ENCODE results near the gene ZDHHC4. TPM values are rescaled to one million over a fixed set of nuclear protein-coding genes. Genes with fewer than 3 reads are reported as not detected.

ZDHHC4 gene
- total and polyA plus RNA-seq, 2 of the 8 experiments (the other 6 are each of a cell fraction or from before 2014, with no cell fraction given), result 50.2 to 171 TPM

DNA sequence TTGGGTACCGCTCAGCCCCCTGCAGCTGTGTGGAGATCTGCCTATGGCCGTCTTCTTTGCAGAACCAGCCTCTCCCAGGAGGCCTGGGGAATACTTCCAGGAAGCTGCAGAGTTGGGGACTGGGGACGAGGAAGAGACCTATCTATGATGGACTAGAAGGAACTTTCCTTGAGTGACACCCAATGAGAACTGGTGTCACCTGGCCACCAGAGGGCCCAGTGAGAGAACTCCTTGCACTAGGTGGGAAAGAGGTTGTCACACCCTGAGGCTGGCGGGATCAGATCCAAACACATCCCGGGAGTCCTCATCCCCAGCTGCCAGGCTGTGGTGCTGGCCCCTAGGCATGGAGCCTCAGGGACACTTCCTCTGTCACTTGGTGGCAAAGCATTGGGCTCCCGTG, 21.1 kb upstream of the ZDHHC4 start:
- Histone ChIP-seq H3K4ac (replicated peaks; ENCODE audit: insufficient read length, low read depth, low read length) (no peak overlapping the region), H3K4me2 (ENCODE audit: insufficient read depth in 1 of 2, low read depth in 2 of 2, low read length in 2 of 2) (no peak overlapping the region), H4K8ac (ENCODE audit: extremely low read depth, insufficient read depth, low read length) (no peak overlapping the region), H4K5ac (ENCODE audit: insufficient read length, low read depth, low read length) (no peak overlapping the region), H4K91ac (replicated peaks; ENCODE audit: insufficient read length, low read length) (no peak overlapping the region), H3K56ac (replicated peaks; ENCODE audit: insufficient read length, low read depth, low read length) (no peak overlapping the region), H2BK20ac (ENCODE audit: low read length) (no peak overlapping the region), H3K23ac (ENCODE audit: insufficient read length) (no peak overlapping the region), H4K20me1 (replicated peaks in 1 of 2; ENCODE audit: control insufficient read depth in 1 of 2, insufficient read depth in 2 of 2, low read length in 2 of 2) (no peaks in the 10 kb centered on the region), H3K4me3 (ENCODE audit: extremely low read depth in 1 of 4, insufficient read depth in 2 of 4, low read depth in 3 of 4, low read length in 4 of 4) (no peak overlapping the region), H3K4me1 (replicated peaks in 1 of 4; ENCODE audit: control insufficient read depth in 3 of 4, insufficient read depth in 4 of 4, low read length in 3 of 4) (peaks cover 0 to 3% (median 1%) of the 10 kb centered on the region in 4 experiments; a peak in 3 of 7 replicates), H3K27ac (ENCODE audit: low read depth, low read length) (no peak overlapping the region), H3K18ac (ENCODE audit: extremely low read depth, low read length) (no peak overlapping the region), H3K79me2 (ENCODE audit: control insufficient read depth in 1 of 2, insufficient read depth in 2 of 2, low read length in 2 of 2) (no peaks in the 10 kb centered on the region), H3K9ac (replicated peaks in 1 of 4; ENCODE audit: extremely low read depth in 1 of 4, low read depth in 3 of 4, low read length in 3 of 4) (no peak overlapping the region), H2BK5ac (ENCODE audit: low read depth, low read length) (no peak overlapping the region), H3K79me1 (ENCODE audit: low read depth, low read length) (no peaks in the 10 kb centered on the region), H2AFZ (ENCODE audit: low read length) (no peak overlapping the region), H3K9me3 (ENCODE audit: insufficient read depth in 2 of 2, low read depth in 1 of 2, low read length in 1 of 2) (no peaks in the 10 kb centered on the region), H3K14ac (ENCODE audit: insufficient read length) (no peak overlapping the region), H2AK5ac (ENCODE audit: low read depth, low read length) (no peak overlapping the region), H3K36me3 (ENCODE audit: control insufficient read depth in 2 of 4, insufficient read depth in 4 of 4, low read length in 3 of 4) (no peaks in the 10 kb centered on the region), H2BK120ac (replicated peaks; ENCODE audit: low read depth, low read length) (no peak overlapping the region), H2BK12ac (ENCODE audit: low read depth, low read length) (no peak overlapping the region), H3K23me2 (ENCODE audit: low read depth, low read length) (no peaks in the 10 kb centered on the region; the same call in 1 of the 2 replicates), H2BK15ac (ENCODE audit: low read length) (no peak overlapping the region), H3K27me3 (replicated peaks in 1 of 4; ENCODE audit: control insufficient read depth in 3 of 4, extremely low read depth in 1 of 4, insufficient read depth in 3 of 4, low read length in 3 of 4) (no peaks in the 10 kb centered on the region)
- FAIRE-seq (no peak), DNase-seq (ENCODE audit: low read depth in 1 of 2, low spot score in 2 of 2) (no peak)
- no peak for TF ChIP-seq KDM5A (IDR thresholded peaks at IDR 0.05; ENCODE audit: low read length)
- TF ChIP-seq, protein P1, sequence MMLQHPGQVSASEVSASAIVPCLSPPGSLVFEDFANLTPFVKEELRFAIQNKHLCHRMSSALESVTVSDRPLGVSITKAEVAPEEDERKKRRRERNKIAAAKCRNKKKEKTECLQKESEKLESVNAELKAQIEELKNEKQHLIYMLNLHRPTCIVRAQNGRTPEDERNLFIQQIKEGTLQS (IDR thresholded peaks at IDR 0.05; ENCODE audit: insufficient read depth, low read depth, low read length), result no peak
- no peak for TF ChIP-seq SP2 (IDR thresholded peaks at IDR 0.05; ENCODE audit: low read length)
- no peak for TF ChIP-seq ASH2L (IDR thresholded peaks at IDR 0.05; ENCODE audit: low read length)
- TF ChIP-seq, protein P2, sequence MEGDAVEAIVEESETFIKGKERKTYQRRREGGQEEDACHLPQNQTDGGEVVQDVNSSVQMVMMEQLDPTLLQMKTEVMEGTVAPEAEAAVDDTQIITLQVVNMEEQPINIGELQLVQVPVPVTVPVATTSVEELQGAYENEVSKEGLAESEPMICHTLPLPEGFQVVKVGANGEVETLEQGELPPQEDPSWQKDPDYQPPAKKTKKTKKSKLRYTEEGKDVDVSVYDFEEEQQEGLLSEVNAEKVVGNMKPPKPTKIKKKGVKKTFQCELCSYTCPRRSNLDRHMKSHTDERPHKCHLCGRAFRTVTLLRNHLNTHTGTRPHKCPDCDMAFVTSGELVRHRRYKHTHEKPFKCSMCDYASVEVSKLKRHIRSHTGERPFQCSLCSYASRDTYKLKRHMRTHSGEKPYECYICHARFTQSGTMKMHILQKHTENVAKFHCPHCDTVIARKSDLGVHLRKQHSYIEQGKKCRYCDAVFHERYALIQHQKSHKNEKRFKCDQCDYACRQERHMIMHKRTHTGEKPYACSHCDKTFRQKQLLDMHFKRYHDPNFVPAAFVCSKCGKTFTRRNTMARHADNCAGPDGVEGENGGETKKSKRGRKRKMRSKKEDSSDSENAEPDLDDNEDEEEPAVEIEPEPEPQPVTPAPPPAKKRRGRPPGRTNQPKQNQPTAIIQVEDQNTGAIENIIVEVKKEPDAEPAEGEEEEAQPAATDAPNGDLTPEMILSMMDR (IDR thresholded peaks at IDR 0.05; ENCODE audit: control extremely low read depth in 1 of 3, insufficient read depth in 1 of 3, low read depth in 1 of 3, low read length in 3 of 3), result peak; percentile 55 to 67 (median 63)
- TF ChIP-seq EGR1 (IDR thresholded peaks at IDR 0.05; ENCODE audit: borderline replicate concordance, low read depth, low read length), result no peak
- TF ChIP-seq, protein P3, sequence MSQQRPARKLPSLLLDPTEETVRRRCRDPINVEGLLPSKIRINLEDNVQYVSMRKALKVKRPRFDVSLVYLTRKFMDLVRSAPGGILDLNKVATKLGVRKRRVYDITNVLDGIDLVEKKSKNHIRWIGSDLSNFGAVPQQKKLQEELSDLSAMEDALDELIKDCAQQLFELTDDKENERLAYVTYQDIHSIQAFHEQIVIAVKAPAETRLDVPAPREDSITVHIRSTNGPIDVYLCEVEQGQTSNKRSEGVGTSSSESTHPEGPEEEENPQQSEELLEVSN (IDR thresholded peaks at IDR 0.05), result peak; percentile 44
- peak; percentile 31 to 39; a peak in 3 of 4 replicates for TF ChIP-seq RAD21 (IDR thresholded peaks at IDR 0.05 in 1 of 2, conservative IDR thresholded peaks at IDR 0.05 in 1 of 2; ENCODE audit: low read depth in 2 of 2, low read length in 2 of 2)
- WGBS, 2 experiments (ENCODE audit: extremely low coverage in 1 of 2, insufficient coverage in 1 of 2, insufficient read length in 1 of 2, insufficient replicate concordance in 2 of 2, low coverage in 1 of 2, low lambda C conversion rate in 2 of 2, missing lambda C conversion rate in 1 of 2), result 79% methylated on average over 6 of the region's 6 CpGs; no CpG with 5 or more reads in 1 of the 2 experiments
- POLR2A ChIA-PET (ENCODE audit: partially characterized antibody), result interaction anchor here (1.4 kb wide), 1 partner anchor 35 kb away, joined by 3 read pairs; no protein-coding TSS in a partner anchor
- CTCF ChIA-PET (ENCODE audit: partially characterized antibody), result interaction anchor here (0.7 to 2.0 kb wide), 5 partner anchors 9 to 46 kb away, joined by 3 to 9 read pairs (median 3); partner anchors contain the start of gene ZDHHC4

All from H1 (cell line).